ENCODE measurements around the gene SORT1.

The SORT1 gene

GRCh38 chr1:109262231-109263055 is 135.3 kb downstream of the SORT1 start:
- Histone ChIP-seq H3K4me1 (peaks cover 5% of the 10 kb centered on the region), H3K9me3 (no peaks in the 10 kb centered on the region), H3K36me3 (peaks cover 8% of the 10 kb centered on the region), H3K27me3 (no peaks in the 10 kb centered on the region), H3K4me3 (ENCODE audit: low read depth, low read length) (no peak overlapping the region)
- TF ChIP-seq, protein P1, sequence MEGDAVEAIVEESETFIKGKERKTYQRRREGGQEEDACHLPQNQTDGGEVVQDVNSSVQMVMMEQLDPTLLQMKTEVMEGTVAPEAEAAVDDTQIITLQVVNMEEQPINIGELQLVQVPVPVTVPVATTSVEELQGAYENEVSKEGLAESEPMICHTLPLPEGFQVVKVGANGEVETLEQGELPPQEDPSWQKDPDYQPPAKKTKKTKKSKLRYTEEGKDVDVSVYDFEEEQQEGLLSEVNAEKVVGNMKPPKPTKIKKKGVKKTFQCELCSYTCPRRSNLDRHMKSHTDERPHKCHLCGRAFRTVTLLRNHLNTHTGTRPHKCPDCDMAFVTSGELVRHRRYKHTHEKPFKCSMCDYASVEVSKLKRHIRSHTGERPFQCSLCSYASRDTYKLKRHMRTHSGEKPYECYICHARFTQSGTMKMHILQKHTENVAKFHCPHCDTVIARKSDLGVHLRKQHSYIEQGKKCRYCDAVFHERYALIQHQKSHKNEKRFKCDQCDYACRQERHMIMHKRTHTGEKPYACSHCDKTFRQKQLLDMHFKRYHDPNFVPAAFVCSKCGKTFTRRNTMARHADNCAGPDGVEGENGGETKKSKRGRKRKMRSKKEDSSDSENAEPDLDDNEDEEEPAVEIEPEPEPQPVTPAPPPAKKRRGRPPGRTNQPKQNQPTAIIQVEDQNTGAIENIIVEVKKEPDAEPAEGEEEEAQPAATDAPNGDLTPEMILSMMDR (IDR thresholded peaks at IDR 0.05; ENCODE audit: low read depth, low read length): no peak
- no peak for DNase-seq

DNA sequence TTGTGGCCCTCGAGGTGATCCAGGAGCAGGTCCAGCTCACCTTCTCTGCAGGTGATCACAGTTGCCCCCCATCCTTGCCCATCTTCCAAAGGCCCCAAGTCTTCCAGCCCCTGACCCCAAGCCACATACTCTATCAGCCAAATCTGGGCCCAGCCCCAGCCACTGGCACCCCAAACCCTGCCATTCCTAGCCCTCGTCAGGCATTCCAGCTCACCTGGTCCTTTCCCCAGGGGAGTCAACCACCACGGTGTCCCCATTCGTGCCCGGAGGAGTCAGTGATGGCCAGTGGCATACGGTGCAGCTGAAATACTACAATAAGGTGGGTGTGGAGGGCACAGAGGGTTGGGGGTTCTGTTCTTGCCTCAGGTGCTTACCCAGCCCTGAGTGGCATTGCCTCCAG is 136.1 kb downstream of the SORT1 start:
- Histone ChIP-seq H3K4me1 (peaks cover 5% of the 10 kb centered on the region), H3K27me3 (no peaks in the 10 kb centered on the region), H3K9me3 (no peaks in the 10 kb centered on the region), H3K36me3 (peaks cover 8% of the 10 kb centered on the region), H3K4me3 (ENCODE audit: low read depth, low read length) (no peak overlapping the region)
- TF ChIP-seq, protein P1 (IDR thresholded peaks at IDR 0.05; ENCODE audit: low read depth, low read length): no peak
- DNase-seq: no peak

DNA sequence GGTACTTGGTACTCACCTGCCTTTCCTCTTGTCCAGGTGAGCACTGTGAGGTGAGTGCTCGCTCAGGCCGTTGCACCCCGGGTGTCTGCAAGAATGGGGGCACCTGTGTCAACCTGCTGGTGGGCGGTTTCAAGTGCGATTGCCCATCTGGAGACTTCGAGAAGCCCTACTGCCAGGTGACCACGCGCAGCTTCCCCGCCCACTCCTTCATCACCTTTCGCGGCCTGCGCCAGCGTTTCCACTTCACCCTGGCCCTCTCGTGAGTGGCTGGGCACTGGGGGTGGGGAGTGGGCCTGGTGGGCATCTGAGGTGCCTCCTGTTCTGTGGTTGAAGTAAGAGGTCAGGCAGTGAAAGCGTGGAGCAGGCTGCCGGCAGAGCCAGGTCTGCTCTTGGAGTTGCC is 136.7 kb downstream of the SORT1 start:
- H3K36me3 ChIP-seq: peaks cover 8% of the 10 kb centered on the region
- no peaks in the 10 kb centered on the region for H3K9me3 ChIP-seq
- H3K4me3 ChIP-seq (ENCODE audit: low read depth, low read length): no peak overlapping the region
- TF ChIP-seq, protein P1 (IDR thresholded peaks at IDR 0.05; ENCODE audit: low read depth, low read length): no peak
- H3K27me3 ChIP-seq: no peaks in the 10 kb centered on the region
- no peak for DNase-seq
- peaks cover 5% of the 10 kb centered on the region for H3K4me1 ChIP-seq

- no peaks in the 10 kb centered on the region for H3K27me3 ChIP-seq
- peaks cover 11% of the 10 kb centered on the region for H3K4me1 ChIP-seq
- H3K36me3 ChIP-seq: peaks cover 8% of the 10 kb centered on the region
- no peaks in the 10 kb centered on the region for H3K9me3 ChIP-seq
- H3K4me3 ChIP-seq (ENCODE audit: low read depth, low read length): no peak overlapping the region
- DNase-seq: no peak
- TF ChIP-seq, protein P1 (IDR thresholded peaks at IDR 0.05; ENCODE audit: low read depth, low read length): no peak
These were observed 137.8 kb downstream of the SORT1 start for GRCh38 chr1:109259674-109260557.
